Naive thymus-derived CD4-positive, alpha-beta T cell (primary cell): ENCODE data around the gene TFPI. TPM values are rescaled to one million over a fixed set of nuclear protein-coding genes. Genes with fewer than 3 reads are reported as not detected.

Experiments used
- ATAC-seq: fragments of 150-1000 bp; cut with Tn5 transposase; 2 replicates; pipeline ENCODE4 v1.10.0; 2021; ENCODE audit warnings: mild to moderate bottlenecking, moderate library complexity
- CTCF ChIA-PET: fragments of 350-600 bp; sonication (Branson Sonifier 250); formaldehyde crosslinking; loops from one replicate; lab custom pipeline; 2021; ENCODE audit warnings: antibody characterized with exemption; lab: Charles Lee
- POLR2A ChIA-PET: fragments of 350-600 bp; sonication (Branson Sonifier 250); formaldehyde crosslinking; loops from one replicate; lab custom pipeline; 2021; ENCODE audit warnings: antibody characterized with exemption, inconsistent platforms; lab: Charles Lee
- DNase-seq, 9 donors: peaks; one replicate each; pipeline versions ENCODE4 v3.0.0 to v3.0.0-alpha.2; 2020 to 2022; ENCODE audit warnings: mixed read lengths in 1 of 9
- H3K27ac ChIP-seq: one replicate; pipeline ENCODE4 v1.7.0; 2013; ENCODE audit warnings: mild to moderate bottlenecking, low read depth, low read length, moderate library complexity
- H3K27me3 ChIP-seq, 2 donors: one replicate each; pipeline ENCODE4 v1.7.0; 2013; ENCODE audit warnings: low read length in 2 of 2, mild to moderate bottlenecking in 2 of 2, moderate library complexity in 2 of 2; ENCODE audit not compliant: control insufficient read depth in 2 of 2, insufficient read depth in 2 of 2
- H3K36me3 ChIP-seq, 3 experiments: 1 replicate in 2 of 3; 2 replicates in 1 of 3; pipeline ENCODE4 v1.7.0; 2013; ENCODE audit warnings: low read length in 3 of 3, mild to moderate bottlenecking in 3 of 3, moderate library complexity in 1 of 3; ENCODE audit not compliant: insufficient read depth in 3 of 3, control insufficient read depth in 2 of 3
- H3K4me1 ChIP-seq, 2 donors: one replicate each; pipeline ENCODE4 v1.7.0; 2013; ENCODE audit warnings: low read length in 2 of 2, mild to moderate bottlenecking in 2 of 2, moderate library complexity in 1 of 2; ENCODE audit not compliant: control insufficient read depth in 2 of 2, insufficient read depth in 2 of 2
- H3K4me3 ChIP-seq: 2 replicates; pipeline ENCODE4 v1.7.0; 2013; ENCODE audit warnings: mild to moderate bottlenecking, low read length
- H3K9me3 ChIP-seq, 3 experiments: 1 replicate in 2 of 3; 2 replicates in 1 of 3; pipeline ENCODE4 v1.7.0; 2013; ENCODE audit warnings: low read length in 3 of 3; ENCODE audit not compliant: control insufficient read depth in 2 of 3
- H3K27ac Mint-ChIP-seq, 9 donors: one replicate each; pipeline ENCODE4 v1.8.0; 2020 to 2022; ENCODE audit warnings: mixed read lengths in 9 of 9, mild to moderate bottlenecking in 8 of 9, moderate library complexity in 5 of 9, inconsistent platforms in 2 of 9
- H3K27me3 Mint-ChIP-seq, 5 donors: one replicate each; pipeline ENCODE4 v1.8.0; 2021 to 2022; ENCODE audit warnings: mixed read lengths in 5 of 5, mild to moderate bottlenecking in 1 of 5
- H3K36me3 Mint-ChIP-seq, 5 donors: one replicate each; pipeline ENCODE4 v1.8.0; 2020 to 2022; ENCODE audit warnings: mixed read lengths in 5 of 5, mild to moderate bottlenecking in 3 of 5, inconsistent platforms in 1 of 5
- H3K4me1 Mint-ChIP-seq, 7 donors: one replicate each; pipeline ENCODE4 v1.8.0; 2020 to 2022; ENCODE audit warnings: mixed read lengths in 7 of 7, mild to moderate bottlenecking in 3 of 7, inconsistent platforms in 1 of 7
- H3K4me3 Mint-ChIP-seq, 10 donors: one replicate each; pipeline ENCODE4 v1.8.0; 2020 to 2022; ENCODE audit warnings: mild to moderate bottlenecking in 10 of 10, mixed read lengths in 10 of 10, moderate library complexity in 6 of 10, inconsistent platforms in 2 of 10
- H3K9me3 Mint-ChIP-seq, 11 donors: one replicate each; pipeline ENCODE4 v1.8.0; 2020 to 2022; ENCODE audit warnings: mixed read lengths in 11 of 11, mild to moderate bottlenecking in 4 of 11, inconsistent platforms in 1 of 11, moderate library complexity in 1 of 11
- intact Hi-C, 2 donors: fragments of 100-400 bp; cut with micrococcal nuclease; formaldehyde crosslinking; loops; one replicate each; pipeline ENCODE4 v1.15.1; 2023
- polyA plus RNA-seq, 2 donors: library from polyadenylated mRNA; unstranded; fragments of 300-500 nt; fragmentation: Illumina TruSeq; gene quantifications; one replicate each; pipeline ENCODE4 v1.2.3, GENCODE V29; 2021
- total RNA-seq, 6 experiments: library from RNA in 5 of 6; stranded (reverse) in 5 of 6; gene quantifications; 1 replicate in 5 of 6; 2 replicates in 1 of 6; pipeline ENCODE4 v1.2.3 and lab custom pipeline; 2021 to 2026

TFPI gene
- total and polyA plus RNA-seq, 7 experiments from 2014 or later: 0.15 to 1.2 (median 0.56) TPM; not detected in 4

DNA sequence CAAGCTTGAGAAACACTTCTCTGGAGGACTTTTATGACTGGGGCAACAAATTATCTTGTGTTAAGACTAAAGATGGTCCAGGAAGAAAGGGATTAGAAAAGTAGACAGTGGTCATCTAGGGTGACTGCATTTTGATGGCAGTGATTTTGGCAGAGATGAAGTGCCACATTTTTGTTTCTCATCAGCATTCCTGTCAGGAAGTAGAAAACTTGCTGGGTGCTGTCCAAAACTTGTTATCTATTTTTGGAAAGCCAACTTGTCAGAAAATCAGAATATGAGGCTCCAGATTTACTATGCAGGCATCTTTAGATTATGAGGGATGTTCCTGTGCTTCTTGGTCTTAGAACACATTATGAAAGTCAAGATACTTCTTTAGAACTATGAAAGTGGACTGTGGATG lies 77.2 kb downstream of the TFPI start:
- ATAC-seq (no peak), DNase-seq (no peak)
- intact Hi-C loops: no loop called here
- no peak overlapping the region for H3K4me3 Mint-ChIP-seq
- no peaks in the 10 kb centered on the region for H3K4me1 Mint-ChIP-seq
- POLR2A ChIA-PET: no interaction called here
- Histone ChIP-seq H3K27ac (no peak overlapping the region), H3K36me3 (no peaks in the 10 kb centered on the region), H3K4me1 (no peaks in the 10 kb centered on the region), H3K4me3 (no peak overlapping the region), H3K27me3 (no peaks in the 10 kb centered on the region), H3K9me3 (no peaks in the 10 kb centered on the region)
- H3K36me3 Mint-ChIP-seq: no peaks in the 10 kb centered on the region
- H3K27ac Mint-ChIP-seq: no peak overlapping the region
- H3K27me3 Mint-ChIP-seq: peaks cover 0 to 4% (median 0%) of the 10 kb centered on the region in 5 donors
- no peaks in the 10 kb centered on the region for H3K9me3 Mint-ChIP-seq
- CTCF ChIA-PET: interaction anchor here (0.6 kb wide), 1 partner anchor 1146 kb away, joined by 3 read pairs; no protein-coding TSS in a partner anchor

DNA sequence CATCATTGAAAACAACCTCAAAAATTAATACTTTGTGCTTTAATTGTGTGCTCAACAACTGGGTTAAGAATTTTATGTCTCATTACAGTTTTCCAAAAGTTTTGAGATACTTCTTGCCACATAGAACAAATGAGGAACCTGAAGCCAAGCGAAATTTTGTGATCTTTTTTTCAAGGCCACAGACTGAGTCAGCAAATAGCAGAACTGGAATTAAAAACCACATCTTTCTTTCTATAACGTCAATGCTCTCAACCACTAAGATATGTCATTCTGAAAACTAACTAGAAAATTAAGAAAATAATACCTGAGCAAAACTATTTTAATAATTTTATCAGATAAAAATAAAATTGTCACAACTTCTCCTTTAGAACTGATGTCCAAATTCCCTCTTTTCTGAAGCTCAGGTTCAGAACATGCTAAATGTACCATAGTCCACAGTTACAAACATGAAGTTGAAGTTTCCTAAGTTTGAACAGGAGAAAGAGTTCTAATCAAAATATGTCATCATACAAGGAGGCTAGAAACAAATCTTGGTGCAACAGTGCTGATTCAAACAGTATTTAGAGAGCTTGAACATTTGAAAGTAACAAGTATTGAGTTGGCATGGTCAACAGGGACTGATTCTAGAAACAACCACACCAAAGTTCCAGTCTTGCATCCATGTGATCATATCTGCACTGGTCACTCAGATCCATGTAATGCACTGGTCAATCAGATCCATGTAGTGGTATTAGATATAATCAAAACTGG lies 78.6 kb downstream of the TFPI start:
- DNase-seq: no peak
- ChIA-PET CTCF (no interaction called here), POLR2A (no interaction called here)
- Histone ChIP-seq H3K9me3 (no peaks in the 10 kb centered on the region), H3K27ac (no peak overlapping the region), H3K4me1 (no peaks in the 10 kb centered on the region), H3K27me3 (no peaks in the 10 kb centered on the region), H3K36me3 (no peaks in the 10 kb centered on the region), H3K4me3 (no peak overlapping the region)
- peaks cover 0 to 4% (median 0%) of the 10 kb centered on the region in 5 donors for H3K27me3 Mint-ChIP-seq
- no peaks in the 10 kb centered on the region for H3K9me3 Mint-ChIP-seq
- ATAC-seq: peak; percentile 72
- H3K36me3 Mint-ChIP-seq: no peaks in the 10 kb centered on the region
- H3K4me3 Mint-ChIP-seq: no peak overlapping the region
- H3K27ac Mint-ChIP-seq: no peak overlapping the region
- H3K4me1 Mint-ChIP-seq: no peaks in the 10 kb centered on the region
- intact Hi-C loops: no loop called here

DNA sequence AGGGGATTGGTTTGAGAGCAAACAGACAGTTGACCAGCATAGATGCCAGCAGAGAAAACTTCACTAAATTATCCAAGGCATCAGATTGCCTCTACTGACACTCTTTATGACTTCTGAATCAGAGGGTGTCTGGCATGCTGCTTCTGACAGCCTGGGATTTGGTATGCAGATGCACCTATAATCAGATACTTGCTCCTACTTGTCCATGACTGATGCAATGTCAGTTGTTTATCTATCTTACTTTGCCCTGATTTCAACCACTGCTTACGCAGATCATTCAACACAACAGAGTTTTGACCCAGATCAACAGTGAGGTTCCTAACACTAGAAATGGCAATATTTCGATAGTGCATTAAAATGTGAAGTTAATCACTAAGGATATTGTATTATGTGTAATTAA lies 83.5 kb downstream of the TFPI start:
- POLR2A ChIA-PET: no interaction called here
- CTCF ChIA-PET: no interaction called here
- Mint-ChIP-seq H3K36me3 (no peaks in the 10 kb centered on the region), H3K27me3 (no peaks in the 10 kb centered on the region), H3K4me1 (peaks cover 0 to 2% (median 0%) of the 10 kb centered on the region in 7 donors), H3K4me3 (no peak overlapping the region), H3K27ac (no peak overlapping the region), H3K9me3 (no peaks in the 10 kb centered on the region)
- no peaks in the 10 kb centered on the region for H3K27me3 ChIP-seq
- no peaks in the 10 kb centered on the region for H3K4me1 ChIP-seq
- no peaks in the 10 kb centered on the region for H3K36me3 ChIP-seq
- H3K27ac ChIP-seq: no peak overlapping the region
- intact Hi-C loops: no loop called here
- no peaks in the 10 kb centered on the region for H3K9me3 ChIP-seq
- DNase-seq: no peak
- H3K4me3 ChIP-seq: no peak overlapping the region
- ATAC-seq: no peak

DNA sequence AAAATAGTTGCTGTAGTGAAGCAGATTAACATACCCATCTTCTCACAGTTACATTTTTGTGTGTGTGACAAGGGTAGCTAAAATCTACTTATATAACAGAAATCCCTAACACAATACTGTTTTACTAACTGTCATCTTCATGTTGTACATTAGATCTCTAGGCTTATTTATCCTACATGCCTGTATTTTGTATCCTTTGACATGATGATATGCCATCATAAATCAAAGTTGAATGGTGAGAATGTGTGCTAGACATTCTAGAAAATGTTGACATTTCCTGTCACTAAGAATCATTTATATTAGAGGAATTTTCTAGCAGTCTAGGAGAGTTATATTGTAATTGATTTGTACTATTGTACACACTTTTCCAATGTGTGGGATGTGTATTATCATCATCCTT lies 84.7 kb downstream of the TFPI start:
- DNase-seq: no peak
- no peak overlapping the region for H3K27ac Mint-ChIP-seq
- ATAC-seq: no peak
- ChIA-PET CTCF (interaction anchor here (0.7 kb wide), 1 partner anchor 21 kb away, joined by 3 read pairs; the partner anchor contains the start of gene CALCRL), POLR2A (no interaction called here)
- H3K36me3 Mint-ChIP-seq: no peaks in the 10 kb centered on the region
- no peak overlapping the region for H3K4me3 Mint-ChIP-seq
- H3K4me1 Mint-ChIP-seq: peaks cover 0 to 2% (median 0%) of the 10 kb centered on the region in 7 donors
- intact Hi-C loops: no loop called here
- H3K9me3 ChIP-seq: no peaks in the 10 kb centered on the region
- H3K27me3 ChIP-seq: no peaks in the 10 kb centered on the region
- H3K36me3 ChIP-seq: no peaks in the 10 kb centered on the region
- no peaks in the 10 kb centered on the region for H3K27me3 Mint-ChIP-seq
- no peak overlapping the region for H3K4me3 ChIP-seq
- no peak overlapping the region for H3K27ac ChIP-seq
- no peaks in the 10 kb centered on the region for H3K4me1 ChIP-seq
- H3K9me3 Mint-ChIP-seq: no peaks in the 10 kb centered on the region

DNA sequence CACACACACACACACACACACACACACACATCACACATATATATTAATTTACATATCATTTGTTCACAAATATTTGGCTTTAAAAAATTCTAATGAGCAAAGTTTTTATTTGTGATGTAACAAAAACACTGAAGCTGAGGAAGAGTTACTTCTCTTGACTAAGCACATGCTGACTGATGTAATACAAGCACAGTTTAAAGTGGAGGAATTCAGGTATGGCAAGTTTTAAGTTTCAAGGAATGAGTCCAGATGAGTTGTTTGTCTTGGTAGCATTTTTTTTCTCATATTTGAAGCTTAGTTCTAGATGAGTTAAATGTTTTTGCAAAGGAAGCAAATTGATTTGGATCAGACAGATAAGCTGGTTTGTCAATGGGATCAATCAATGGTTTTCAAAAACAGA lies 86.0 kb downstream of the TFPI start:
- POLR2A ChIA-PET: no interaction called here
- no peak for DNase-seq
- ATAC-seq: no peak

DNA sequence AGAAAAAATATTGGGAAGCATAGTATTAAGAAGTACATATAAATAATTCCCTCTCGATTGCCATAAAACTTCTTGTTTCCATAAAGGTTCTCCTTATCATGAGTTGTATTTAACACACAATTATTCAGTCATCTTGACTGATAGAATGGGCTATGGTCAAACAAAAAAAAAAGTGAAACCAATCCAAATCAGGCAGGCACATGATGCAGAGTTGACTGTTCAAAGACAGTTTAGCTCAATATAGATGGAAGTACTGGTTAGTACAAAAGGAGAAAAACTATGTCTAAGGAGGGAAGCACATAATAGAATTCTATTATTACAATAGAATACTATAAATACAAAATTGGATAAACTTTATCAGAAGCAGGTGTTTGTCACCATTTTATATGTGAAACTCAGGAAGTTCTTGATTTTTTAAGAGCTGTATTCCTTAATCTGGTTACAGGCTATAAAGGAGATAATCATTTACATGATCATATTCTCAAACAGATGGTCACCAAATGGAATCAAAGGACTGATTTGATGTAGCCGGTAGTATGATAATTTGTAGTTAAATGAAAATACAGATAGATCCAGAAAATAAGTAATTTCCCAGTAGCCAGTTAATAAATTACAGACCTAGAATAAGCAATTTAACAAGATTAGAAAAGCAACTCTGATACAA lies 88.0 kb downstream of the TFPI start:
- H3K27ac Mint-ChIP-seq: no peak overlapping the region
- no peaks in the 10 kb centered on the region for H3K36me3 ChIP-seq
- DNase-seq: no peak
- peaks cover 0 to 2% (median 0%) of the 10 kb centered on the region in 7 donors for H3K4me1 Mint-ChIP-seq
- H3K27me3 Mint-ChIP-seq: peaks cover 0 to 4% (median 0%) of the 10 kb centered on the region in 5 donors
- H3K36me3 Mint-ChIP-seq: no peaks in the 10 kb centered on the region
- intact Hi-C loops: no loop called here
- POLR2A ChIA-PET: no interaction called here
- peaks cover 0 to 2% (median 0%) of the 10 kb centered on the region in 11 donors for H3K9me3 Mint-ChIP-seq
- no peaks in the 10 kb centered on the region for H3K4me1 ChIP-seq
- no peaks in the 10 kb centered on the region for H3K27me3 ChIP-seq
- H3K4me3 ChIP-seq: no peak overlapping the region
- no peak overlapping the region for H3K27ac ChIP-seq
- ATAC-seq: no peak
- CTCF ChIA-PET: no interaction called here
- H3K9me3 ChIP-seq: no peaks in the 10 kb centered on the region
- no peak overlapping the region for H3K4me3 Mint-ChIP-seq

More for the DNA sequence above, 86.0 kb downstream of the TFPI start:
- no peak overlapping the region for H3K4me3 Mint-ChIP-seq
- H3K4me1 Mint-ChIP-seq: peaks cover 0 to 2% (median 0%) of the 10 kb centered on the region in 7 donors
- H3K27ac ChIP-seq: no peak overlapping the region
- H3K27me3 Mint-ChIP-seq: no peaks in the 10 kb centered on the region
- no peaks in the 10 kb centered on the region for H3K9me3 ChIP-seq
- H3K27ac Mint-ChIP-seq: no peak overlapping the region
- no peaks in the 10 kb centered on the region for H3K27me3 ChIP-seq
- no peaks in the 10 kb centered on the region for H3K9me3 Mint-ChIP-seq
- no peaks in the 10 kb centered on the region for H3K4me1 ChIP-seq
- CTCF ChIA-PET: interaction anchor here (0.6 kb wide), 1 partner anchor 302 kb away, joined by 3 read pairs; no protein-coding TSS in a partner anchor
- intact Hi-C loops: no loop called here
- no peaks in the 10 kb centered on the region for H3K36me3 ChIP-seq
- no peak overlapping the region for H3K4me3 ChIP-seq
- no peaks in the 10 kb centered on the region for H3K36me3 Mint-ChIP-seq
